Measurements from ENCODE around the gene OR14A16.

Gene OR14A16

GRCh38 chr1:247769603-247770002 lies 54.3 kb downstream of the OR14A16 start:
- TF ChIP-seq CTCF (IDR thresholded peaks at IDR 0.05; ENCODE audit: low read depth, low read length), result no peak
- no peak overlapping the region for H3K4me3 ChIP-seq (ENCODE audit: low read depth, low read length)

Measured in WI38 (cell line).